Heart right ventricle (tissue), 16 donors: ENCODE data around the gene RCAN1. TPM values are rescaled to one million over a fixed set of nuclear protein-coding genes. Genes with fewer than 3 reads are reported as not detected.

Experiments
- ATAC-seq, 8 donors: fragments of 200-7000 bp; cut with Tn5 transposase; one replicate each; pipeline ENCODE4 v1.9.1; 2020; ENCODE audit warnings: mild to moderate bottlenecking in 8 of 8, moderate library complexity in 8 of 8, moderate number of reproducible peaks in 1 of 8
- DNase-seq, 2 donors: peaks; one replicate each; pipeline ENCODE4 v3.0.0-alpha.2; 2020
- H3K27ac ChIP-seq, 10 donors: fragments of 200-600 bp; sonication (generic) in 2 of 10; one replicate each; pipeline versions ENCODE4 v1.5.0 to v1.8.0; 2020 to 2022; ENCODE audit warnings: mild to moderate bottlenecking in 3 of 10
- H3K27me3 ChIP-seq, 7 donors: fragments of 200-600 bp; one replicate each; pipeline ENCODE4 v1.8.0; 2021 to 2022; ENCODE audit warnings: mild to moderate bottlenecking in 2 of 7
- H3K36me3 ChIP-seq, 9 donors: fragments of 200-600 bp; sonication (generic) in 1 of 9; one replicate each; pipeline versions ENCODE4 v1.5.0 to v1.8.0; 2020 to 2022; ENCODE audit warnings: mild to moderate bottlenecking in 2 of 9
- H3K4me1 ChIP-seq, 9 donors: fragments of 200-600 bp; sonication (generic) in 1 of 9; one replicate each; pipeline versions ENCODE4 v1.5.0 to v1.8.0; 2020 to 2022; ENCODE audit warnings: mild to moderate bottlenecking in 4 of 9
- H3K4me3 ChIP-seq, 10 donors: fragments of 200-600 bp; sonication (generic) in 2 of 10; one replicate each; pipeline versions ENCODE4 v1.5.0 to v1.8.0; 2020 to 2022; ENCODE audit warnings: mild to moderate bottlenecking in 7 of 10, moderate library complexity in 2 of 10
- H3K9me3 ChIP-seq, 11 donors: fragments of 200-600 bp in 10 of 11; sonication (generic) in 2 of 11; one replicate each; pipeline versions ENCODE4 v1.5.0 to v1.8.0; 2013 to 2022; ENCODE audit warnings: mild to moderate bottlenecking in 2 of 11, control low read depth in 1 of 11, moderate library complexity in 1 of 11
- CTCF ChIP-seq, 9 donors: fragments of 200-600 bp; sonication (generic) in 2 of 9; IDR thresholded peaks; one replicate each; pipeline versions ENCODE4 v1.5.0 to v1.8.0; 2021 to 2022; ENCODE audit warnings: antibody characterized with exemption in 9 of 9, mild to moderate bottlenecking in 5 of 9, moderate library complexity in 1 of 9
- WGBS, 2 donors: extraction: QIAGEN DNeasy Blood & Tissue Kit; methylation state at CpG; one replicate each; pipeline ENCODE4 v1.1.7; 2013; ENCODE audit warnings: inconsistent platforms in 1 of 2; 5-methylcytosine and 5-hydroxymethylcytosine counted together
- intact Hi-C, 10 donors: fragments of 100-400 bp; cut with DNase I; formaldehyde crosslinking; loops; one replicate each; pipeline versions ENCODE4 v1.11.1 to v1.14.2; 2022
- polyA plus RNA-seq, 2 donors: library from polyadenylated mRNA; stranded (reverse); fragments of 200-250 nt; gene quantifications; one replicate each; pipeline ENCODE4 v1.2.3, GENCODE V29; 2013
- total RNA-seq, 10 donors: library from RNA; stranded (reverse); fragmentation: NEBNext Ultra II Directional in 3 of 10; extraction: Animal tissue kit (Norgen Biotek cat#: 25700) in 3 of 10; gene quantifications; one replicate each; pipeline versions ENCODE4 v1.2.1 to v1.2.4, GENCODE V29; 2021 to 2023
- donor health status: Arrhythmogenic right ventricular cardiomyopathy.
- donor health status: ischemic (EF 13 %, LVEDD 7.1; RV severe dilation, severe dysfunction).
- donor health status: healthy with polysubstance abuse.
- donor health status: DM: no; HTN: yes; CAD: no.
- donor health status: DM: no; HTN: no; CAD: no.
- donor health status: ischemic (EF 25% LVEDD 6.9; RV normal size, moderate dysfunction).
- donor health status: ischemic (EF 25% LVEDD 5.7; RV mildly dilated, moderate dysfunction).
- donor health status: healthy.
- donor health status: DM: yes; HTN: yes; CAD: no.
- donor health status: Ischemic cardiomyopathy.
- donor health status: ischemic (EF 35%, LVEDD 5.7; RV mildly dilated, moderate dysfunction).
- donor health status: nonischemic (EF 11% LVEDD 7.7; RV severe dilation, severe dysfunction).
- donor health status: DM: yes; HTN: yes; CAD: no.
- donor health status: PGD.
- donor health status: ischemic (EF 29% LVEDD 5.4; RV normal size, mild dysfunction).
- donor health status: nonischemic (EF 23%, LVEDD 6.1; RV moderate dilation, normal function).

The RCAN1 gene
- total and polyA plus RNA-seq, 12 donors, result 24.1 to 389 (median 60.1) TPM

DNA sequence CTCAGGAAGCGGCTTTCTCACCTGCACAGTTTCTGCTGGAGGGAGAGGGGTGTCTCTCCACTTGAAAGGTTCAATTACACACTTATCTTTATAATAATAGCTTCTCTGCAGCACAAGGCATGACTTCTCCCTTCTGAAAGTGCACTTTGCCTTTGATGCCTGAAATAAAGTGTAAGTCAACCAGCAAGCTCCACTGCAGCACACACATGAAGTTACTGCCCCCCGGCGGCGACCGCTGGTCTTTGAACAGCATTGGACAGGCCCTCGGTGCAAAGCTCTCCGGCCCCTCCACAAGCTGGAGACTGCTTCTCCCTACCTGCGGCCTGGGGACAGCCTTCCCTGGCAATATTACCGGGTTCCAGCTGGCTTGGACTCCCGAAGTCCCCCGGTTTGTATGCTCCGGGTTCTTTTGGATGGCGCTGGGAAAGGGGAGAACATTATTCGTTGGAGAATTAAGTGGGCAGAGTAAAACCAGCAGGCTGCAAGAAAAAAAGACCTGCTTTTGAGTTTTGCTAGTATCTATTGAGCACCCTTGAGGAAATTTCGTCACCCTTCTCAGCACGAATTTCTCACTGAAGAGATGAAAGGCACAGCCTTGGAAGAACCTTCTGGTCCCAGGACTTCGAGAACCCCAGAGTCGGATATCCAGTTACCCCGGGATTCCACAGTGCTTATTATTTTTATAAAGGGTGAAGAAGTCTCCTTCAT is 11.8 kb downstream of the RCAN1 start:
- WGBS, 2 donors, result 30 to 31% methylated on average over 19 of the region's 19 CpGs
- ATAC-seq, result peak; percentile 89 to 97 (median 96)
- Histone ChIP-seq H3K9me3 (peaks cover 0 to 4% (median 0%) of the 10 kb centered on the region in 11 donors), H3K27me3 (no peaks in the 10 kb centered on the region), H3K27ac (peak overlapping the region in 3 of 10 donors; percentile 36 to 52 (median 50)), H3K36me3 (no peaks in the 10 kb centered on the region), H3K4me3 (no peak overlapping the region), H3K4me1 (peaks cover 0 to 15% (median 8%) of the 10 kb centered on the region in 9 donors)
- intact Hi-C loops, result loop anchor here in 5 of 10 donors (1.0 to 10.0 kb wide), 4 partner anchors 76 to 1732 kb away; no protein-coding TSS in a partner anchor
- peak; percentile 52 to 89 (median 85) for TF ChIP-seq CTCF (IDR thresholded peaks at IDR 0.05)
- peak; percentile 81 to 86 for DNase-seq

DNA sequence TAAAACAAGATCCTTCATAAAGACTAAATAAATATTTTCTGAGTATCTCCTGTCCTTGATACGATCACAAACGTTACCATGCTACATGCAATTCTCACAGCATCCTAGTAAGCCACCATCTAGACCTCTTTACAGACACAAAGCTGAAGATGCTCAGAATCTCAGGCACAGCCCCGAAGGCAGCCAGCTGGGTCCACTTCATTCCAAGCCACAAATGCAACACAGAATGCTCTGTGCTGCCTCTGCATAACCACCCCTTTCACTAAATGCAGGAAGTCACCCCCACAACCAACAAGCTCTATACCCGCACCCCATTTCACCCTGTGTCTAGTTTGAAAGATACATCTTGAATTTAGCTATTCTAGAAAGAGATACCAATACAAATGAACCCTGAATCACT is 12.9 kb downstream of the RCAN1 start:
- Histone ChIP-seq H3K27me3 (no peaks in the 10 kb centered on the region), H3K4me1 (peaks cover 0 to 15% (median 8%) of the 10 kb centered on the region in 9 donors), H3K27ac (no peak overlapping the region), H3K9me3 (peaks cover 0 to 4% (median 0%) of the 10 kb centered on the region in 11 donors), H3K36me3 (no peaks in the 10 kb centered on the region), H3K4me3 (no peak overlapping the region)
- no peak for TF ChIP-seq CTCF (IDR thresholded peaks at IDR 0.05)
- no peak for DNase-seq
- 85 to 90% methylated on average over 4 of the region's 4 CpGs for WGBS, 2 donors
- ATAC-seq, result no peak
- intact Hi-C loops, result loop anchor here in 4 of 10 donors (5.0 to 10.0 kb wide), 3 partner anchors 75 to 1733 kb away; no protein-coding TSS in a partner anchor

- DNase-seq, result no peak
- no peaks in the 10 kb centered on the region for H3K36me3 ChIP-seq
- WGBS, 2 donors, result 84 to 90% methylated on average over 7 of the region's 7 CpGs
- no peak overlapping the region for H3K4me3 ChIP-seq
- ATAC-seq, result no peak
- intact Hi-C loops, result loop anchor here in 4 of 10 donors (5.0 to 10.0 kb wide), 3 partner anchors 72 to 1735 kb away; no protein-coding TSS in a partner anchor
- no peak for TF ChIP-seq CTCF (IDR thresholded peaks at IDR 0.05)
- H3K27ac ChIP-seq, result no peak overlapping the region
- H3K4me1 ChIP-seq, result peaks cover 0 to 29% (median 20%) of the 10 kb centered on the region in 9 donors
- H3K9me3 ChIP-seq, result no peaks in the 10 kb centered on the region
- no peaks in the 10 kb centered on the region for H3K27me3 ChIP-seq
These were observed 15.3 kb downstream of the RCAN1 start for GRCh38 chr21:34599534-34600101.

DNA sequence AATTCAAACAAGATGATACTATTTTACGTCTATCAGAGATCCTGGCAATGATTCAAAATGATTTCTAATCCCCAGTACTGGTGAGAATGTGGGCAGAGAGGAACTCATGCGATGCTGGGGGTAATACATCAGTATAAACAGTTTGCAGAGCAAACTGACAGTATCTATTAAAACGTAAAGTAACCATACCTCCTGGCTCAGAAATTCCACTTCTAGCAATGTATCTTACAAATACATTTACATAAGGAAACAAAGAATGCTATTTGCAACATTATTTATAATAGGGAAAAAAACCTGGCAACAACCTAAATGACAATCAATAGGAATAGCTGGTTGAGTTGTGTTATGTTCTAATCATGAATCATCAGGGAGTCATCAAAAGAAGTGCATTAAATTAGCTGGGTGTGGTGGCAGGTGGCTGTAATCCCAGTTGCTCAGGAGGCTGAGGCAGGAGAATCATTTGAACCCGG is 15.9 kb downstream of the RCAN1 start:
- 71 to 75% methylated on average over 4 of the region's 4 CpGs for WGBS, 2 donors
- Histone ChIP-seq H3K27ac (no peak overlapping the region), H3K36me3 (no peaks in the 10 kb centered on the region), H3K9me3 (no peaks in the 10 kb centered on the region), H3K4me1 (peaks cover 0 to 35% (median 20%) of the 10 kb centered on the region in 9 donors), H3K4me3 (no peak overlapping the region), H3K27me3 (no peaks in the 10 kb centered on the region)
- no peak for TF ChIP-seq CTCF (IDR thresholded peaks at IDR 0.05)
- no peak for DNase-seq
- no peak for ATAC-seq
- intact Hi-C loops, result no loop called here
